Inflammatory macrophage treated with lipopolysaccharide for 1 hour (primary cell): Measurements from ENCODE around the gene SF3A2.

Experiments used
- DNase-seq, 2 donors: peaks; one replicate each; pipeline ENCODE4 v3.0.0-alpha.2; 2020 to 2022

The SF3A2 gene

GRCh38 chr19:2242816-2243215, 6.2 kb downstream of the SF3A2 start:
- DNase-seq: no peak

DNA sequence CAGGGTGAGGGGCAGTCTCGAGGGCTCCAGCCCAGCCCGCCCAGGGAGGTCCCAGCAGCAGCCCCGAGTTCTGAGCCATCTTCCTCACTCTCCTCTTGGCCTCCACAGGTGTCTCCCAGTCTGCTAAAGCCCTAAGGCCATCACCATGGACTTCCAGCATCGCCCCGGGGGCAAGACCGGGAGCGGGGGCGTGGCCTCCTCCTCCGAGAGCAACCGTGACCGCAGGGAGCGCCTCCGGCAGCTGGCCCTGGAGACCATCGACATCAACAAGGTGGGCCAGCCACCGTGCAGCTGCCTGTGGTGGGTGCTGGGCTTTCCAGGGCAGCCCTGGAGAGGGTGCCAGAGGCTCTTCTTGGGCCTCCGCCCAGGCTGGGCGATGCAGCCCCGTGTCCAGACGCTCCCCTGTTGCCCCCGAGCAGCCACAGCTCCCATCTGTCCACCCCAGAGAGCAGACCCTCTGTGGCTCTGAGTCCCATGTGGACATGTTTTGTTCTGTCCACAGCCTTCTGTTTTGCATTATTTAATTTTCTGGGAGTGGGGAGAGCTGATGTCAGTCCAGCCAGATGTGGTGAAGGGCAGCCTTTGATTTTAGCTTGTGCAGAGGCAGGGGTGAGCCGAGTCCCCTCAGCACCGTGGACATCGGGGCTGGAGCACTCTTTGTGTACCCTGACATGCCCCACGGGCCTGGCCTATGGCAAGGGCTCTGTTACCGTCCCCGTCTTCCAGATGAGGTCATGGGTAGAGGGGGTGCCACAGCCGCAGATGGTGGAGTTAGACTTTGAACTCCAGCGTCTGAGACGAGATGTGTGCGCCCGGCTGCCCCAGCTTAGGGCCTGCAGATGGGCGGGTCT, 6.9 kb downstream of the SF3A2 start:
- no peak for DNase-seq

DNA sequence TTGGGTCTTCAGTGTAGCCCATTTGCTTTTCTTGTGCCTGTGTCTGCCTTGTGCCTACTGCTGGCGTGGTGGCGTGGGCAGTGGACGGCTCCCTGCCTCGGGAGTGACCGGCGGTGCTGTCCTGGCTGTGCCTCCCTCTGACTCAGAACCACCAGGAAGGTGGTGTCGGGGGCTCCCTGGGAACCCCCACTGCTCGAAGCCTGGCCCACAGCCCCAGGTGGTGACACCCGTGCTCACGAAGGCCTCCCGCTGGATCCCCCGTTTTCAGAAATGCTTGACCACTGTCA, 7.4 kb downstream of the SF3A2 start:
- DNase-seq: no peak

DNA sequence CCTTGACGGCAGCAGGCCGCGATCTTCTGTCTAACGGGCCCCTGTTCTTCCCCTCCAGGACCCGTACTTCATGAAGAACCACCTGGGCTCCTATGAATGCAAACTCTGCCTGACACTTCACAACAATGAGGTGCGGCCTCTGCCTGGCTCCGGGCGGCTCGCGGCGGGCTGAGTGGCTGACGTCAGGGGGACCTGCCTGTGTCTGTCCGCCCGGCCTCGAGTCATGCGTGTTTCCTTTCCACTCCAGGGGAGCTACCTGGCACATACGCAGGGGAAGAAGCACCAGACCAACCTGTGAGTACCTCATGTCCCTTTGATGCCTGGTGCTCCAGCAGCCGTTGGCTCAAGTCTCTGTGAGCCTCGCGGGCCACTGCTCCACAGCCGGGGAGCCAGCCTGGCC, 7.9 kb downstream of the SF3A2 start:
- no peak for DNase-seq

- no peak for DNase-seq
Measured at GRCh38 chr19:2245273-2245672, 8.6 kb downstream of the SF3A2 start.

- DNase-seq: no peak
Measured at GRCh38 chr19:2246014-2246620, 9.5 kb downstream of the SF3A2 start.

DNA sequence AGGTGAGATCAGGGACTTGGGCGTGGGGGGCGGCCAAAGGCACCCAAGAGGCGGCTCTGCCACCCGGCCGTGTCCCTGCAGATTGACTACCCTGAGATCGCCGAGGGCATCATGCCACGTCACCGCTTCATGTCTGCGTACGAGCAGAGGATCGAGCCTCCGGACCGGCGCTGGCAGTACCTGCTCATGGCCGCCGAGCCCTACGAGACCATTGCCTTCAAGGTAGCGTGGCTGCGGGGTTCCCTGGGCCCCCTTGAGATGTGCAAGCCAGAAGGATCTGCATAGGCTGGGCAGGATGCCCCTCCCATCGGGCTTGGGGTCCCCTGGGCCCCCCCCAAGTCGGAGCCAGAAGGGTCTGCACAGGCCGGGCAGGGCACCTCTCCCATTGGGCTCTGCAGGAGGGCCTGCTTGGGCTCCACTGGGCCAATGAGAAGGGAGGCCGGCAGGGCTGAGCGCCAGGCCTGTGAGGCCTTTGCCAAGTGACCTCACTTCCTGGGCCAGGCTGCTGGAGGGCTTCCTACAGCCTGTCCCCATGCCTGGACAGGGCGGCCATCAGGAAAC, 10.3 kb downstream of the SF3A2 start:
- DNase-seq: no peak

DNA sequence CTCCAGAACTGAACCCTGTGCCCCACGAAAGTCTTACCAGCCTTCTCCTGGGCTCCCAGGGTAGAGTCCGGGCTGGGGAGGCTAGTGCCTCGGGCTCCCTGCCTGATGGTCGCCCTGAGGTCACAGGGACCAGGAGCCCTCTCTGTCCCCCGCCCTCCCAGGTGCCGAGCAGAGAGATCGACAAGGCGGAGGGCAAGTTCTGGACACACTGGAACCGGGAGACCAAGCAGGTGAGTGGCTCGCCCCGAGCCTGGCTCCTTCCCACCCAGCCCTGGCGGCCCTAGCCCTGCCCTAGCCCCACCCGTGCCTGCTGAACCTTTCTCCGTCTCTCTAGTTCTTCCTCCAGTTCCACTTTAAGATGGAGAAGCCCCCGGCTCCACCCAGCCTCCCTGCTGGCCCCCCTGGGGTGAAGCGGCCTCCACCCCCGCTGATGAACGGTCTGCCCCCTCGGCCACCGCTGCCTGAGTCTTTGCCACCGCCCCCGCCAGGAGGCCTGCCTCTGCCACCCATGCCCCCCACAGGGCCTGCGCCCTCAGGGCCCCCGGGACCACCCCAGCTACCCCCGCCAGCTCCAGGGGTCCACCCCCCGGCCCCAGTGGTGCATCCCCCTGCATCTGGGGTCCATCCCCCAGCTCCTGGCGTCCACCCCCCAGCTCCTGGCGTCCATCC, 10.9 kb downstream of the SF3A2 start:
- DNase-seq: no peak

- no peak for DNase-seq
Measured at GRCh38 chr19:2248136-2249009, 11.7 kb downstream of the SF3A2 start.

DNA sequence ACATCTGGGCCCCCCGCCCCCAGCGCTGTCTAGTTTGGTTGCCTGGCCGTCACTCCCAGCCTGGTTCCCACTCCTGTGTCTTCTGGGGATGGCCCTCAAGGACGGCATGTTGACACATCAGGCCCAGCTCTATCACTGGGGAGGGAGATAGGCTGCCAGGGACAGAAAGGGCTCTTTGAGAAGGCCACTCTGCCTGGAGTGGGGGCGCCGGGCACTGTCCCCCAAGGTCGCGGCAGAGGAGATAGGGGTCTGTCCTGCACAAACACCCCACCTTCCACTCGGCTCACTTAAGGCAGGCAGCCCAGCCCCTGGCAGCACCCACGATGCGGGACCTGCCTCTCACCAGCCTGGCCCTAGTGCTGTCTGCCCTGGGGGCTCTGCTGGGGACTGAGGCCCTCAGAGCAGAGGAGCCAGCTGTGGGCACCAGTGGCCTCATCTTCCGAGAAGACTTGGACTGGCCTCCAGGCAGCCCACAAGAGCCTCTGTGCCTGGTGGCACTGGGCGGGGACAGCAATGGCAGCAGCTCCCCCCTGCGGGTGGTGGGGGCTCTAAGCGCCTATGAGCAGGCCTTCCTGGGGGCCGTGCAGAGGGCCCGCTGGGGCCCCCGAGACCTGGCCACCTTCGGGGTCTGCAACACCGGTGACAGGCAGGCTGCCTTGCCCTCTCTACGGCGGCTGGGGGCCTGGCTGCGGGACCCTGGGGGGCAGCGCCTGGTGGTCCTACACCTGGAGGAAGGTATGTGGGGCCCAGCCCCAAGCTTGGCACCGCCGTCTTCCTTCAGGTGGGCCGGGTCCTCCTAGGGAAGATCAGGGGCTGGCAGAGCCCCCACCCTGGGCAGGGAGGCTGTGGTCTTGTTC, 12.6 kb downstream of the SF3A2 start, which contains the start of gene AMH:
Gene AMH (plus strand): TSS at position 314 of the 857 bp plus-strand sequence. CDS start 10 bp downstream, at position 324.
- no peak for DNase-seq

DNA sequence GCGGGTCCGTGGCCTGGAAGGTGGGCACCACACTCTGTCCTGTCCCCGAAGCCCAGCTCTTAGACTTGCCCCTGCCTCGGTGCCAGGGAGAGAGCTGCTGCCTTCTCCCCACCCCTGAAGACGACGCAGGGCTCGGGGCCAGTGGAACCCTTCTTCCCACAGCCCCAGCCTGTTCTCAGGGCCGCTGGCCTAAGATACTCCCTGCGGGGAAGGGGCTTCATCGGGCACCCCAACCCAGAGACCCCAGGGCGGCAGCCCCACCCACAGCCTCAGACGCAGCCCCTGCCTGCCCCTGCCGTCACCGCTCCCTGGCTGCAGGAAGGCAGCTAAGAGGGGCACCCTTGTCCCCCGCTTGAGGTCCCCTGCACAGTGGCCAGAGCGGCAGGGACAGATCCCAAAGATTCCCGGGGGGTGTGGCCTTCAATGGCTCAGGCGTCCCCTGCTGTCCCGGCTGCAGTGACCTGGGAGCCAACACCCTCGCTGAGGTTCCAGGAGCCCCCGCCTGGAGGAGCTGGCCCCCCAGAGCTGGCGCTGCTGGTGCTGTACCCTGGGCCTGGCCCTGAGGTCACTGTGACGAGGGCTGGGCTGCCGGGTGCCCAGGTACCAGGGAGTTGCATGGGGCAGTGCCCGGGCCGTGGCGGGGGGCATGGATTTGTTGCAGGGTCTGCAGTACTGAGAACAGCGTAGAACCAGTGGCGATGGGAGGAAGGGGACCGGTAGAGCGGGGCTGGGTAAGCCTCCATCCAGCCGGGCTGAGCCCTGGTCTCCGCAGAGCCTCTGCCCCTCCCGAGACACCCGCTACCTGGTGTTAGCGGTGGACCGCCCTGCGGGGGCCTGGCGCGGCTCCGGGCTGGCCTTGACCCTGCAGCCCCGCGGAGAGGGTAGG, 13.5 kb downstream of the SF3A2 start:
- no peak for DNase-seq

GRCh38 chr19:2250766-2251105, 14.1 kb downstream of the SF3A2 start:
- DNase-seq: no peak

- DNase-seq: no peak
Measured at GRCh38 chr19:2251106-2252054, 14.8 kb downstream of the SF3A2 start.

- DNase-seq: no peak
Measured at GRCh38 chr19:2252055-2252796, 15.6 kb downstream of the SF3A2 start.

DNA sequence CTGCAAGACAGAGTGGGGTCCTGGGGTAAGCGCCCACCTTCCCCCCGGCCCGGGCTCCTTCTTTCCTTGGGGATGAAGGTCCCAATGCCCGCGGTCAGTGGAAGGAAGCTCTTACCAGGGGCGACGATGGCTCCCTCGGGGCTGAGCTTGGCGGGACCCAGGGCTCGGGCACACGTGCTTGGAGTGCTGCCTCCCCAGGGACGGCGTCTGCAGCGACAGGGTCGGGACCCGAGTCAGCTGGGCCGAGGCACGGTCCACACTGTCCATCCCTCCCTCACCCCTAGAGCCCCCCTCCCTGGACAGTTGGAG, 16.1 kb downstream of the SF3A2 start:
- DNase-seq: no peak

- no peak for DNase-seq
Measured at GRCh38 chr19:2253106-2254063, 16.8 kb downstream of the SF3A2 start.

DNA sequence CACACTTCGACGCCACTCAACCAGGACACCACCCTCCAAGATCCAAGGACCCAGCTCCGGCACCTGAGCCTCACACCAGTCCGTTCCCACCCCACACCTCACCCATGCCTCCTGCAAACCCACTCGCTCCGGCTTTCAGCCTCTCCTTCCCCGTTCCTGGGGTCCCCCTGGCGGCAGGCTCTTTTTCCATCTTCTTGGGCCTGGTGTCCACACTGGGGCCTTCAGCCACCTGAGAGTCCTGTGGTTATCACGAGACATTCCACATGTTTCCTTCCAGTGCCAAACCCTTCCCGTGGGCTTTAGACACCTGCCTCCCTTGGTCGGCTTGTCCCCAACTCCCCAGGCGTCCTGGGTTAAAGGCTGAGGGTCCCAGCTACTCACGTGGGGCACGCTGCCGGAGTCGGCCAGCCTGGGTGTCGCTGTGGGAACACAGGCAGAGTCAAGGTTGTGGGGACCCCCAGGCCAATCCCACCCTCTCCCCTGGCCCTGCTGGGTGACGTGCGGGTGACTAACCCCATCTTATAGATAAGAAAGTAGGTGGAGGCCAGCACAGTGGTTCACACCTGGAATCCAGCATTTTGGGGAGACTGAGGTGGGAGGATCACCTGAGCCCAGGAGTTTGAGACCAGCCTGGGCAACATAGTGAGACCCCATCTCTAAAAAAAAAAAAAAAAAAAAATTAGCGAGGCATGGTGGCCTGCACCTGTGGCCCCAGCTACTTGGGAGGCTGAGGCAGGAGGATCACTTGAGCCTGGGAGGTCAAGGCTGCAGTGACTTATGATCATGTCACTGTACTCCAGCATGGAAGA, 17.6 kb downstream of the SF3A2 start:
- DNase-seq: no peak
